Choroid plexus epithelial cell (primary cell): ENCODE measurements around the gene KIAA1217.

Source experiments
- DNase-seq: peaks from one replicate; pipeline ENCODE4 v3.0.0-alpha.2; 2010; ENCODE audit warnings: low read depth
- H3K4me3 ChIP-seq: 2 replicates; pipeline ENCODE4 v1.5.1; 2011; ENCODE audit warnings: low read depth, mild to moderate bottlenecking, control low read depth, low read length, moderate library complexity
- TF ChIP-seq, protein P1 (sequence below): conservative IDR thresholded peaks from 2 replicates; pipeline ENCODE4 v1.5.1; 2011; ENCODE audit warnings: low read depth, mild to moderate bottlenecking, control low read depth, inconsistent platforms, low read length, moderate library complexity

Gene KIAA1217

GRCh38 chr10:24341371-24341770 is 132.4 kb downstream of the KIAA1217 start:
- DNase-seq, result no peak
- TF ChIP-seq, protein P1, sequence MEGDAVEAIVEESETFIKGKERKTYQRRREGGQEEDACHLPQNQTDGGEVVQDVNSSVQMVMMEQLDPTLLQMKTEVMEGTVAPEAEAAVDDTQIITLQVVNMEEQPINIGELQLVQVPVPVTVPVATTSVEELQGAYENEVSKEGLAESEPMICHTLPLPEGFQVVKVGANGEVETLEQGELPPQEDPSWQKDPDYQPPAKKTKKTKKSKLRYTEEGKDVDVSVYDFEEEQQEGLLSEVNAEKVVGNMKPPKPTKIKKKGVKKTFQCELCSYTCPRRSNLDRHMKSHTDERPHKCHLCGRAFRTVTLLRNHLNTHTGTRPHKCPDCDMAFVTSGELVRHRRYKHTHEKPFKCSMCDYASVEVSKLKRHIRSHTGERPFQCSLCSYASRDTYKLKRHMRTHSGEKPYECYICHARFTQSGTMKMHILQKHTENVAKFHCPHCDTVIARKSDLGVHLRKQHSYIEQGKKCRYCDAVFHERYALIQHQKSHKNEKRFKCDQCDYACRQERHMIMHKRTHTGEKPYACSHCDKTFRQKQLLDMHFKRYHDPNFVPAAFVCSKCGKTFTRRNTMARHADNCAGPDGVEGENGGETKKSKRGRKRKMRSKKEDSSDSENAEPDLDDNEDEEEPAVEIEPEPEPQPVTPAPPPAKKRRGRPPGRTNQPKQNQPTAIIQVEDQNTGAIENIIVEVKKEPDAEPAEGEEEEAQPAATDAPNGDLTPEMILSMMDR, result no peak

DNA sequence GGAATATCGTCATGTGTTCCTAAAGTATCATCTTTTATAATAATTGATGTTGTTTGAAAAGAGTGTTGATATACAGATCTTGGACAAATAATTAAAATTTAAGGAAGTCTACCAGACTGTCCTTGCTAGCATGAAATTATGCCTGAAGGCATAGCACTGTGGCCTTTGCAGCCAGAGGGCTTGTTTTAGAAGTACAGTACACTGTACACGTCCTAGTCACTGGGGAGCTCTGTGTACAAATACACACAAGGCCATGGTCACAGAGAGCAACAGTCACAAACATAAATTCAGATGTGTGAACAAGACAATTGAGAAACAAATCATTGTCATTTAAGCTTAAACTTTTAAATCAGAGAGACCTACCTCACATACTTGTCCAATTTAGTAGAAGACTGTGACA is 133.0 kb downstream of the KIAA1217 start:
- TF ChIP-seq, protein P1, result no peak
- DNase-seq, result no peak
- H3K4me3 ChIP-seq, result no peak overlapping the region

More at GRCh38 chr10:24341371-24341770, 132.4 kb downstream of the KIAA1217 start:
- H3K4me3 ChIP-seq, result no peak overlapping the region

DNA sequence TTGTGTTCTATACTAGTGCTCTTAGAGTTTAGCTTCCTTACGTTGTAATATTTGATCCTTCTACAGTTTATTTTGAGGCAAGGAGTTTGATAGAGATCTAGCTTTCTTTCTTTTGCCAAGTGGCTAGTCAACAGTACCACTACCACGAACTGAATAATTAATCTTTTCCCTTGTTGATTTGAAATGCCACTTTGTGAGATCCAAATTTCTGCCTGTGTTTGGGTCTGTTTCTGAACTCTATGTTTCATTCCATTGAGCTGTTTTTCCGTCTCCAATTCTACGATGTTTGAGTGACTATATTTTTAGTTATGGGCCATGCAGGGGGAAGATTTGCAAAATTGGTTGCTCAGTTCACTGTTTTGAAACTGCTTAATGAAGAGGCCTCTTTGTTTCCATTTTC is 134.7 kb downstream of the KIAA1217 start:
- DNase-seq, result peak; percentile 43
- H3K4me3 ChIP-seq, result no peak overlapping the region
- TF ChIP-seq, protein P1, result no peak

- peak; percentile 99 for DNase-seq
- TF ChIP-seq, protein P1, result no peak
- no peak overlapping the region for H3K4me3 ChIP-seq
Observed at GRCh38 chr10:24344279-24344678, 135.3 kb downstream of the KIAA1217 start.

DNA sequence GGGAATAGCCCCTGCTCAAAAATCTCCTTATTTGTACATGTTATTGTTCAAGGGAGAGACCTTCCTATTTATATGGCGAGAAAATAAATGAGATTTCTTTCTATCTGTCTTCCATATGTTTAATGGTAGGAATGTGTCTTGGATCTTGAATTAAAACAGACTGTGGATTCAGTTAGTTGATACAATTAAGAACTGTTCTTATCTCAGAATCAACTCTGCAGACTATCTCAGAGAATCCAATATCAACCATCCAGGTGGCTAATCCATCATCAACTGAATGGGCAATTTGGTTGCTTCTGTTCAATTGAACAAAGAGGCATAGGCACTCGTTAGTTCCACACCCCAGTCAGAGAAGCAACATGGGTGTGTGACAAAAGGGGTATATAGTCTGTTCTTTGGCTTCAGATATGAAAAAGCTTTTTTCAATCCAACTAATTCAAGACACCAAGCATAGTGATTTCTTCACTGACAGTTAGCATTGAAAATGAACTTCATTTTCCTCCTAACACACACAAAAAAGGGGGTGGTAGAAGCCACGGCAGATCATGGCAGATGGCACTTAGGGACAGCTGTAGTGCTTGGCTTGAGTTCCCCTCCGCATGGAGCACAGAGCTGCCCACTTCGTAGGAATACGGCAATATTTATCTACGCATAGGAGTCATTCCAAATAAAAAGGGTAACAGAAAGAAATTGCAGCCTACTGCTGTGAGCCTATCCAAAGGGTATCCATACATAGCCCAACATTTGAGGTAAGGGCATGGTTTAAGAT is 135.9 kb downstream of the KIAA1217 start:
- TF ChIP-seq, protein P1, result no peak
- H3K4me3 ChIP-seq, result no peak overlapping the region
- DNase-seq, result no peak

DNA sequence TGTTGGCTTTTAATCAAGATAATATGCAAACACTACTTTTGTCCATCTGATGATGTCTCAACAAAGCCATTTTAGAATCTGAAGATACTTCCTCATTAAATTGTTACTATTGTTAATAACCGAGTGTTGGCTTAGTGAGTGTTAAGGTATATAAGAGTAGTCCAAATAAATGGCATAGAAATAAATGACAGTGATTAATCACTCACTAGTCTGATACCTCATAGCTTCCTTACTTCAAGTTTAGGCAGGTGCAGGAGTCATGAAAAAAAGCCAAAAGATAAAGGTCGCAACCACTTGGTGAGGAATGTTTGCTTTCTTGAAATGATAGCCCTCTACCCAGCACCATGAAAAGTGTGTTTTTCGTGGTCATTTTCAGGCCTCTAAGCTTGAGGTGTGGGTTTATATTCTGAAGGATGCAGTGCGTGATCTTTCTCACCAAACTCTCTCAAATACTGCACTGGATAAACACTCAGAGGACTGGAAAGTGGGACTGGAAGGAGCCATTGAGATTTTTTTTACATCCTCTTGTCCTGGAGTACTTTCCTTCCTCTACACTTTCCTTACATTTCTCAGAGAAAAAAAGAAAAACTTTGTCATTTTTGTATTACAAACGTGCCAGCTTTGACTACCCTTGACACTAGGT is 138.1 kb downstream of the KIAA1217 start:
- H3K4me3 ChIP-seq, result no peak overlapping the region
- TF ChIP-seq, protein P1, result no peak
- DNase-seq, result no peak

DNA sequence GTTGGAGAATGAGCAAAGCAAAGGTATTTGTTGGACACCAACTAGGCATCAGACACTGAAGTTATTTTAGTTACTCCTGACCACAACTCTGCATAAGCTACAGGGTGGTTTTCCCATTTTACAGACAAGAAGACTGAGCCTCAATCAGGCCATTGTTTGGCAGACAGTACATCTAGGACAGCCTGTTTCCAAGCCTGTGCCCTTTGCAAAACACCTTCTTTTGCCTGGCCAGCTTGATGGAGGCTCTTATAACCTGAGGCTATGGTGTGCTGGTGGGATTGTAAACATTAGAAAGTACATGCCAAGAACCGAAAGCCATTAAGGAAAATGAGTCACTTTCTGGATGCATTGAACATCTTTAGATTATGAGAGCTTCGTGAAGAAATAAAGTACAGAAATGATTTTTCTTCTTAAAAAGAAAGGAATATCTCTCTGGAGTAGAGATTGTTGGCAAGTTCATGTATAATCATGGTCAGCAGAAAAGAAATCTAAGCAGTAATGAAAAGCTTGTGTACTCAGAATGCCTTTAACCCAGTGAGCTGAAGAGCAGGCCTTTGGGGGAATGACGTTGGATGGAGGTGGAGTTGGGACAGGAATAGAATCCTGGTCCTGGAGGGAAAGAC is 140.6 kb downstream of the KIAA1217 start:
- TF ChIP-seq, protein P1, result no peak
- peak; percentile 69 for DNase-seq
- no peak overlapping the region for H3K4me3 ChIP-seq
